IMR-90 (cell line): Measurements from ENCODE around the gene ANKRD22. TPM values are rescaled to one million over a fixed set of nuclear protein-coding genes. Genes with fewer than 3 reads are reported as not detected.

ENCODE experiments used
- ATAC-seq: fragments of 200-7000 bp; cut with Tn5 transposase; 2 replicates; pipeline ENCODE4 v1.9.1; 2020; ENCODE audit warnings: low read depth, mild to moderate bottlenecking, moderate library complexity
- BruUV-seq: library from RNA; stranded (reverse); fragments of 400-500 nt; replicated peaks from 2 replicates; lab custom pipeline; 2021; lab: Mats Ljungman, UMichigan
- CTCF ChIA-PET: fragments of 300-600 bp; formaldehyde crosslinking; extraction: SDS; loops from one replicate; lab custom pipeline; 2021; ENCODE audit warnings: antibody characterized with exemption; lab: Yijun Ruan, JAX
- POLR2A ChIA-PET: fragments of 300-600 bp; sonication (Branson Sonifier 250); formaldehyde crosslinking; loops from one replicate; lab custom pipeline; 2022; ENCODE audit warnings: antibody characterized with exemption; ENCODE audit not compliant: unreplicated experiment; lab: Charles Lee
- DNase-seq: peaks from one replicate; pipeline ENCODE4 v3.0.0; 2013
- H2AFZ ChIP-seq: replicated peaks from 2 replicates; pipeline ENCODE3; 2013; ENCODE audit warnings: low read length, mild to moderate bottlenecking; ENCODE audit not compliant: poor library complexity
- H2AK5ac ChIP-seq: 2 replicates; pipeline ENCODE4 v1.6.1; 2013; ENCODE audit warnings: low read depth, low read length, inconsistent platforms
- H2AK9ac ChIP-seq: replicated peaks from 2 replicates; pipeline ENCODE3; 2013; ENCODE audit warnings: mild to moderate bottlenecking, low read depth, low read length, moderate library complexity; ENCODE audit not compliant: poor library complexity
- H2BK120ac ChIP-seq: 2 replicates; pipeline ENCODE4 v1.6.1; 2013; ENCODE audit warnings: low read depth, low read length, inconsistent platforms
- H2BK15ac ChIP-seq: 3 replicates; pipeline ENCODE4 v1.6.1; 2013; ENCODE audit warnings: low read depth, low read length, inconsistent platforms
- H2BK20ac ChIP-seq: 2 replicates; pipeline ENCODE4 v1.6.1; 2013; ENCODE audit warnings: low read depth, mild to moderate bottlenecking, inconsistent platforms, low read length, moderate library complexity
- H2BK5ac ChIP-seq: 2 replicates; pipeline ENCODE4 v1.6.1; 2013; ENCODE audit warnings: mild to moderate bottlenecking, low read depth, low read length, inconsistent platforms; ENCODE audit not compliant: poor library complexity, severe bottlenecking
- H3K14ac ChIP-seq: replicated peaks from 2 replicates; pipeline ENCODE4 v1.6.1; 2013; ENCODE audit warnings: low read depth, low read length, inconsistent platforms
- H3K18ac ChIP-seq: 2 replicates; pipeline ENCODE4 v1.6.1; 2013; ENCODE audit warnings: low read depth, low read length, control low read depth
- H3K23ac ChIP-seq: 2 replicates; pipeline ENCODE4 v1.6.1; 2013; ENCODE audit warnings: low read depth, low read length, inconsistent platforms
- H3K27ac ChIP-seq: 2 replicates; pipeline ENCODE4 v1.5.1; 2013; ENCODE audit warnings: mild to moderate bottlenecking, control low read depth, low read length; ENCODE audit not compliant: insufficient read depth
- H3K27me3 ChIP-seq: 2 replicates; pipeline ENCODE4 v1.6.1; 2013; ENCODE audit warnings: low read length; ENCODE audit not compliant: control insufficient read depth, insufficient read depth
- H3K36me3 ChIP-seq: 2 replicates; pipeline ENCODE4 v1.6.1; 2013; ENCODE audit warnings: low read length, mixed read lengths; ENCODE audit not compliant: control insufficient read depth, insufficient read depth
- H3K4ac ChIP-seq: 2 replicates; pipeline ENCODE4 v1.6.1; 2013; ENCODE audit warnings: low read depth, low read length, inconsistent platforms
- H3K4me1 ChIP-seq: 2 replicates; pipeline ENCODE4 v1.6.1; 2013; ENCODE audit warnings: low read length, mixed read lengths; ENCODE audit not compliant: control insufficient read depth, insufficient read depth
- H3K4me2 ChIP-seq: 2 replicates; pipeline ENCODE4 v1.6.1; 2013; ENCODE audit warnings: low read depth, mild to moderate bottlenecking, control low read depth, low read length, moderate library complexity
- H3K4me3 ChIP-seq: 2 replicates; pipeline ENCODE4 v1.5.1; 2013; ENCODE audit warnings: low read depth, mild to moderate bottlenecking, control low read depth, low read length, moderate library complexity; ENCODE audit not compliant: insufficient read depth
- H3K56ac ChIP-seq: 2 replicates; pipeline ENCODE4 v1.6.1; 2013; ENCODE audit warnings: low read length, inconsistent platforms; ENCODE audit not compliant: insufficient read depth; ENCODE audit errors: extremely low read depth
- H3K79me1 ChIP-seq, 2 experiments: 2 replicates each; pipeline ENCODE4 v1.6.1; 2013; ENCODE audit warnings: low read length in 2 of 2, inconsistent platforms in 1 of 2, low read depth in 1 of 2
- H3K9ac ChIP-seq: 2 replicates; pipeline ENCODE4 v1.6.1; 2013; ENCODE audit warnings: low read depth, low read length, control low read depth
- H3K9me1 ChIP-seq: 2 replicates; pipeline ENCODE4 v1.6.1; 2013; ENCODE audit warnings: low read length, inconsistent platforms; ENCODE audit not compliant: insufficient read depth
- H3K9me3 ChIP-seq: 2 replicates; pipeline ENCODE4 v1.6.1; 2013; ENCODE audit warnings: low read length; ENCODE audit not compliant: control insufficient read depth, insufficient read depth
- H4K20me1 ChIP-seq: 2 replicates; pipeline ENCODE4 v1.6.1; 2013; ENCODE audit warnings: low read length, inconsistent platforms; ENCODE audit not compliant: insufficient read depth
- H4K5ac ChIP-seq: 2 replicates; pipeline ENCODE4 v1.6.1; 2013; ENCODE audit warnings: mild to moderate bottlenecking, low read depth, low read length, control low read depth
- H4K8ac ChIP-seq, 2 experiments: 2 replicates each; pipeline ENCODE4 v1.6.1; 2013; ENCODE audit warnings: low read depth in 2 of 2, low read length in 2 of 2, control low read depth in 1 of 2, inconsistent platforms in 1 of 2
- H4K91ac ChIP-seq: 2 replicates; pipeline ENCODE4 v1.6.1; 2013; ENCODE audit warnings: low read depth, low read length, inconsistent platforms; ENCODE audit not compliant: insufficient read depth
- CTCF ChIP-seq: conservative IDR thresholded peaks from 2 replicates; pipeline ENCODE4 v1.5.1; 2012; ENCODE audit warnings: mild to moderate bottlenecking, low read depth, low read length, improper control_type of control experiment
- MAFK ChIP-seq: IDR thresholded peaks from 2 replicates; pipeline ENCODE4 v1.6.1; 2012; ENCODE audit warnings: low read depth, low read length, improper control_type of control experiment
- NFE2L2 ChIP-seq: fragments of 150-350 bp; IDR thresholded peaks from 2 replicates; pipeline ENCODE4 v1.6.1; 2016; ENCODE audit warnings: low read depth, mild to moderate bottlenecking, low read length
- POLR2A ChIP-seq: IDR thresholded peaks from 2 replicates; pipeline ENCODE4 v1.6.1; 2012; ENCODE audit warnings: mild to moderate bottlenecking, low read depth, low read length
- USF2 ChIP-seq: fragments of 150-350 bp; IDR thresholded peaks from 2 replicates; pipeline ENCODE4 v1.6.1; 2017; ENCODE audit warnings: mild to moderate bottlenecking, antibody characterized with exemption, low read length, low read depth
- WGBS, 2 experiments: methylation state at CpG; one replicate each; pipeline versions ENCODE4 v1.1.5 to v1.1.7; 2013; ENCODE audit warnings: missing lambda C conversion rate in 2 of 2; ENCODE audit not compliant: insufficient read length in 1 of 2; ENCODE audit errors: extremely low coverage in 2 of 2; 5-methylcytosine and 5-hydroxymethylcytosine counted together
- dilution Hi-C: fragments of 300-500 bp; cut with HindIII; formaldehyde crosslinking; loops from one replicate; pipeline ENCODE4 v1.14.3; 2018; ENCODE audit warnings: low sequenced_read_pairs; ENCODE audit not compliant: unreplicated experiment
- in situ Hi-C: fragments of 300-500 bp; cut with MboI; formaldehyde crosslinking; loops from 3 replicates; pipeline ENCODE4 v1.14.3; 2019; ENCODE audit warnings: low sequenced_read_pairs, inconsistent platforms, mixed read lengths
- intact Hi-C: fragments of 100-400 bp; cut with micrococcal nuclease; formaldehyde crosslinking; loops from 2 replicates; pipeline ENCODE4 v1.10.0; 2022
- polyA plus RNA-seq, 3 experiments: library from polyadenylated mRNA; depleted of rRNA; stranded (reverse); fragments of >200 nt; gene quantifications; 2 replicates each; pipeline ENCODE4 v1.2.3, GENCODE V29; 2012; ENCODE audit warnings: low replicate concordance in 1 of 3
- total RNA-seq: library from RNA; depleted of rRNA; stranded (reverse); fragments of >200 nt; gene quantifications from 2 replicates; pipeline ENCODE4 v1.2.3, GENCODE V29; 2012

ANKRD22 gene
- total and polyA plus RNA-seq, 2 of the 4 experiments (the other 2 are of a cell fraction), result not detected

GRCh38 chr10:88890681-88891381 lies 39.2 kb upstream of the ANKRD22 start:
- Histone ChIP-seq H3K36me3 (peaks cover 2% of the 10 kb centered on the region; the same call in 1 of the 2 replicates), H3K9ac (peak overlapping the region; percentile 48; the same call in 1 of the 2 replicates), H3K27ac (peak overlapping the region; percentile 92), H4K20me1 (no peaks in the 10 kb centered on the region), H2AFZ (no peak overlapping the region), H3K9me1 (peaks cover 18% of the 10 kb centered on the region), H3K4me1 (peaks cover 39% of the 10 kb centered on the region), H3K14ac (peak overlapping the region; percentile 92), H2BK15ac (peak overlapping the region; percentile 91), H2AK9ac (no peak overlapping the region), H3K9me3 (no peaks in the 10 kb centered on the region), H3K79me1 (peaks cover 23 to 59% of the 10 kb centered on the region in 2 experiments), H2BK120ac (peak overlapping the region; percentile 96), H3K4me3 (no peak overlapping the region), H4K91ac (peak overlapping the region; percentile 85), H3K23ac (peak overlapping the region; percentile 71), H2BK20ac (peak overlapping the region; percentile 95), H3K4me2 (peak overlapping the region; percentile 74), H4K5ac (peak overlapping the region; percentile 92), H3K27me3 (no peaks in the 10 kb centered on the region), H2AK5ac (peak overlapping the region; percentile 98), H2BK5ac (peak overlapping the region; percentile 94), H4K8ac (peak overlapping the region; percentile 91 to 94), H3K56ac (peak overlapping the region; percentile 45), H3K18ac (peak overlapping the region; percentile 96; the same call in 1 of the 2 replicates), H3K4ac (peak overlapping the region; percentile 82)
- BruUV-seq, result no TSS peak
- intact Hi-C loops (no loop called here), dilution Hi-C loops (no loop called here), in situ Hi-C loops (no loop called here)
- no CpG with 5 or more reads among the region's 4 CpGs for WGBS, 2 experiments
- ChIA-PET CTCF (no interaction called here), POLR2A (no interaction called here)
- peak; percentile 63 for ATAC-seq
- DNase-seq, result peak; percentile 56
- TF ChIP-seq NFE2L2 (no peak), MAFK (no peak), POLR2A (no peak), CTCF (no peak), USF2 (no peak)
